Measurements from ENCODE around the gene TSN. TPM values are rescaled to one million over a fixed set of nuclear protein-coding genes. Genes with fewer than 3 reads are reported as not detected.

The TSN gene
- polyA plus RNA-seq, 1 donor = 56.9 TPM

DNA sequence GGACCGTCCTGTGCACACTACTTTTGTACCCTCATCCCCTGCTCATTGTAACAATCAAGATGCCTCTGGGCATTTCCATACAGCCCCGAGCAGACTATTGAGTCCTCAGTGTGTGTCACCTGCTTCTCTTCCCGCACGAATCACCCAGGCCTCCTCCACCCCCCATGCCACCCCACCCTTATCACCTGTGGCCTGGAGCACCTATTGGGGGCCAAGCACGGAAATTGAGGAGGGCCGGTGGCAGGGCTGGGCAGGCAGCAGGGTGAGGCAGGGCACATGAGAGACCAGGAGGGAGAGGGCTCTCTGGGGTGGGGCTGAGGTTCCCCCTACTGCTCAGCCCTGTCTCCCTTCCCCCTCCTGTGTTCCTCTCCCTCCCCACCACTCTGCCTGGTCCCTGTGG is 14.5 kb upstream of the TSN start:
- Histone ChIP-seq H3K36me3 (ENCODE audit: control insufficient read depth, insufficient read depth, low read length) (no peaks in the 10 kb centered on the region), H3K27ac (ENCODE audit: low read length) (no peak overlapping the region), H3K4me1 (ENCODE audit: control insufficient read depth, insufficient read depth, low read length) (no peaks in the 10 kb centered on the region), H3K4me3 (ENCODE audit: low read length) (no peak overlapping the region), H3K9me3 (ENCODE audit: control insufficient read depth, low read depth, low read length) (peaks cover 5% of the 10 kb centered on the region), H3K27me3 (ENCODE audit: control insufficient read depth, insufficient read depth, low read length) (no peaks in the 10 kb centered on the region)
- no CpG with 5 or more reads among the region's 6 CpGs for WGBS (ENCODE audit: insufficient coverage, low lambda C conversion rate)
- DNase-seq = no peak

DNA sequence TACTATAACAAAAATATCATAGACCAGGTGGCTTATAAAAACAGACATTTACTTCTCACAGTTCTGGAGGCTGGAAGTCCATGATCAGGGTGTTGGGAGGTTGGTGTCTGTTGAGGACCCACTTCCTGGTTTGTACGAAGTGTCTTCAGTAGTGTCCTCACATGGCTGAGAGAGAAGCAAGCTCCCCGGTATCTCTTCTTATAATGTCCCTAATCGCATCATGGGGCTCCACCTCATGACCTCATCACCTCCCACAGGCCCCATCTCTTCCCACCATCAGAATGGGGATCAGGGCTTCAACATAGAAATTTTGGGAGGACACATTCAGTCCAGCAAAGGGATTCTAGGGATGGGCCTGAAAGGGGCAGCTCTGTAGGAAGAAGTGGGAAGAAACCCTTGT is 14.0 kb upstream of the TSN start:
- Histone ChIP-seq H3K27ac (ENCODE audit: low read length) (no peak overlapping the region), H3K36me3 (ENCODE audit: control insufficient read depth, insufficient read depth, low read length) (no peaks in the 10 kb centered on the region), H3K9me3 (ENCODE audit: control insufficient read depth, low read depth, low read length) (peaks cover 5% of the 10 kb centered on the region), H3K27me3 (ENCODE audit: control insufficient read depth, insufficient read depth, low read length) (no peaks in the 10 kb centered on the region), H3K4me1 (ENCODE audit: control insufficient read depth, insufficient read depth, low read length) (no peaks in the 10 kb centered on the region), H3K4me3 (ENCODE audit: low read length) (no peak overlapping the region)
- no peak for DNase-seq
- no CpG with 5 or more reads among the region's 3 CpGs for WGBS (ENCODE audit: insufficient coverage, low lambda C conversion rate)

DNA sequence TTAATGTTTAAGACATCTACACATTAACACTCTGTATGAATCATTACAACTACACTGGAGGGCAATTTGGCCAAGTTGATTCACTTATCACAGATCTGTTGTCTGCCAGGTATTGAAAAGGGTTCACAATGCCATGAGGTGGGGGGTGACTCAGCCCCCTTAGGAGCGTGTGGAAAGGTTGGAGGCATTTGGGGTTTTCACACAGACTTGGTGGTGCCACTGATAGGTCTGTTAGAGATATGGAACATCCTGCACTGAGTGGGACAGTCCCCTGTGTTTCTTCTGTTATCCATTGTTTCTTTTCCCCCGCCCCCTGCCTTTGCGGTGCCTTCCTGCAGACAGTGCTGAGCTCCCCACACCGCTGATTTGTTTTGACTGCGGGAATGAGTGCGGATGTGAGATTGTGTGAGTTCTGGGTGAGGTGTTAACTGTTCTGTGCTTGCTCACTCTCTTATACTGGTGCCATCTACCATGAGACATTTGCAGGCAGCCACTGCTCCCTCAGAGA is 9.3 kb upstream of the TSN start:
- no peaks in the 10 kb centered on the region for H3K4me1 ChIP-seq (ENCODE audit: control insufficient read depth, insufficient read depth, low read length)
- no peaks in the 10 kb centered on the region for H3K36me3 ChIP-seq (ENCODE audit: control insufficient read depth, insufficient read depth, low read length)
- no peaks in the 10 kb centered on the region for H3K27me3 ChIP-seq (ENCODE audit: control insufficient read depth, insufficient read depth, low read length)
- H3K27ac ChIP-seq (ENCODE audit: low read length) = no peak overlapping the region
- DNase-seq = no peak
- no peaks in the 10 kb centered on the region for H3K9me3 ChIP-seq (ENCODE audit: control insufficient read depth, low read depth, low read length)
- no peak overlapping the region for H3K4me3 ChIP-seq (ENCODE audit: low read length)
- no CpG with 5 or more reads among the region's 6 CpGs for WGBS (ENCODE audit: insufficient coverage, low lambda C conversion rate)

DNA sequence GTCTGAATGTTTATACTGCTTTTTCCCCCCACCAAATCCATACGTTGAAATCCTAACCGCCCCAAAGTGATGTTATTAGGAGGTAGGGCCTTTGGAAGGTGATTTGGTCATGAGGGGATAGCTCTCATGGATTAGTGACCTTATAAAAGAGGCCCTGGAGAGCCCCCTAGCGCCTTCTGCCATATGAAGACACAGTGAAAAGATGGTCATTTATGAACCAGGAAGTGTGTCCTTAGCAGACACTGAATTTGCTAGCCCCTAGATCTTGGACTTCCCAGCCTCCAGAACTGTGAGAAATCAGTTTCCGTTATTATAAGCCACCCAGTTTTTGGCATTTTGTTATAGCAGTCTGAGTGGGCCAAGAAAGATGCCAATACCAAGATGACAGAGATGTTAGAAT is 7.2 kb upstream of the TSN start:
- WGBS (ENCODE audit: insufficient coverage, low lambda C conversion rate) = 80% methylated on average over 1 of the region's 4 CpGs
- H3K36me3 ChIP-seq (ENCODE audit: control insufficient read depth, insufficient read depth, low read length) = no peaks in the 10 kb centered on the region
- no peak overlapping the region for H3K27ac ChIP-seq (ENCODE audit: low read length)
- H3K4me3 ChIP-seq (ENCODE audit: low read length) = no peak overlapping the region
- H3K9me3 ChIP-seq (ENCODE audit: control insufficient read depth, low read depth, low read length) = no peaks in the 10 kb centered on the region
- DNase-seq = no peak
- H3K4me1 ChIP-seq (ENCODE audit: control insufficient read depth, insufficient read depth, low read length) = no peaks in the 10 kb centered on the region
- no peaks in the 10 kb centered on the region for H3K27me3 ChIP-seq (ENCODE audit: control insufficient read depth, insufficient read depth, low read length)

DNA sequence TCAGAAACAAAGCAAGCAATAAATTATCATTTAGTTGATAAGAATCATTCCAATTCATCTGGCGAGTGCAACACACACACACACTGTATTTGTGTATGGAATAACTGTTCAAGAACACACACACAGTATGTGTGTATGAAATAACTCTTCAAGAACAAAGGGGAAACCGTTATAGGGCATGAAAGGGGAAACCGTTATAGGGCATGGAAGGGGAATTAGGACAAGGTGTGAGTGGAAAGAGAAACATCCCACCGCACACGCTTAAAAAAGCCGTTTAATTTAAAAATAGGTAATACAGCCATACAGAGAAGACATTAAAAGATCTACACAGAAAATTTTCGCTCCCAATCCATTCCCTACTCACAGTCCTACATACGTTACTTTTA is 607 bp upstream of the TSN start:
- no peaks in the 10 kb centered on the region for H3K9me3 ChIP-seq (ENCODE audit: control insufficient read depth, low read depth, low read length)
- H3K4me1 ChIP-seq (ENCODE audit: control insufficient read depth, insufficient read depth, low read length) = peaks cover 3% of the 10 kb centered on the region
- H3K27ac ChIP-seq (ENCODE audit: low read length) = no peak overlapping the region
- H3K36me3 ChIP-seq (ENCODE audit: control insufficient read depth, insufficient read depth, low read length) = peaks cover 6% of the 10 kb centered on the region
- no peaks in the 10 kb centered on the region for H3K27me3 ChIP-seq (ENCODE audit: control insufficient read depth, insufficient read depth, low read length)
- DNase-seq = no peak
- WGBS (ENCODE audit: insufficient coverage, low lambda C conversion rate) = 5% methylated on average over 3 of the region's 8 CpGs
- peak overlapping the region; percentile 52 for H3K4me3 ChIP-seq (ENCODE audit: low read length)

DNA sequence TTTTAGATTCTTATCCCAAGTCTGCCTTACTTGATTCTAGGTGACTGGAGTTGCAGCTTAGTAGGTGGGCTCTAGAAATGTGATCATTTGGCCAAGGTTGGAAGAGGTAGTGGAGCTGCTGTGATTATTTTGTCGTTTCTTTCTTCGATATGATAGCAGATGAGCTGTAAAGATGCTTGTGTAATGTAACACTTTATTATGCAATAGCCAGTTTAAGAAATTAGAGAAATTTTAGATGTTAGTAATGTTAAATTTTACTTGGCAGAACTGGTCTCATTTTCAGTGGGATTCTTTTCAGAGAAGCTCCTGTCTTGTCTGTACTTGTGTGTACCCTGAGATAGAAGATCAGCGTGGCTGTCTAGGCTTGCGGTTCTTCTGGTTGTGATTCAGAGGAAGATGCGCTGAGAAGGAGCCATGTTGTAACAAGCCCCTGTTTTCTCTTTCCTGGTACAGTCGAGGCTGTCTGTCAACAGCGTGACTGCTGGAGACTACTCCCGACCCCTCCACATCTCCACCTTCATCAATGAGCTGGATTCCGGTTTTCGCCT is 9.3 kb downstream of the TSN start:
- peaks cover 70% of the 10 kb centered on the region for H3K36me3 ChIP-seq (ENCODE audit: control insufficient read depth, insufficient read depth, low read length)
- H3K27ac ChIP-seq (ENCODE audit: low read length) = no peak overlapping the region
- H3K4me1 ChIP-seq (ENCODE audit: control insufficient read depth, insufficient read depth, low read length) = no peaks in the 10 kb centered on the region
- H3K9me3 ChIP-seq (ENCODE audit: control insufficient read depth, low read depth, low read length) = no peaks in the 10 kb centered on the region
- no peaks in the 10 kb centered on the region for H3K27me3 ChIP-seq (ENCODE audit: control insufficient read depth, insufficient read depth, low read length)
- WGBS (ENCODE audit: insufficient coverage, low lambda C conversion rate) = 100% methylated on average over 3 of the region's 10 CpGs
- H3K4me3 ChIP-seq (ENCODE audit: low read length) = no peak overlapping the region
- DNase-seq = no peak

DNA sequence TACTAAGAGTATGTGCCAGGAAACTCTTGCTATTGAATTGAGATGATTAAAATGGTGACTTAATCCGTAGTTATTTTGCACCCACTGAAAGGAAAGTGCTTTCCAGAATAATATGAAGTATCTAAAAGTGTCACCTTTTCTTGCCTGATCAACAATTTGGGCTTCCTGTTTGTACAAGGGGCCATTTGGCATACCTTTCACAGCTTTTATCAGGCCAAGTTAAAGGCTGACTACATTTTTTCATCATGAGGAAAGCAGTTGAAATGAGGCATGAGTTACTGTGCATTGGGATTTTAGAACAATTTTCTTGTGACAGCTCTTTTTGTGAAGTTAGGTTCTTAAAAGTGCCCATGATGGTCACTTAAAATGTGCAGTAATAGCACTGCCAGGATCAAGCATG is 11.2 kb downstream of the TSN start:
- Histone ChIP-seq H3K36me3 (ENCODE audit: control insufficient read depth, insufficient read depth, low read length) (peaks cover 61% of the 10 kb centered on the region), H3K4me1 (ENCODE audit: control insufficient read depth, insufficient read depth, low read length) (no peaks in the 10 kb centered on the region), H3K9me3 (ENCODE audit: control insufficient read depth, low read depth, low read length) (no peaks in the 10 kb centered on the region), H3K4me3 (ENCODE audit: low read length) (no peak overlapping the region), H3K27ac (ENCODE audit: low read length) (no peak overlapping the region), H3K27me3 (ENCODE audit: control insufficient read depth, insufficient read depth, low read length) (no peaks in the 10 kb centered on the region)
- WGBS (ENCODE audit: insufficient coverage, low lambda C conversion rate) = no CpG with 5 or more reads among the region's 1 CpG
- DNase-seq = no peak

DNA sequence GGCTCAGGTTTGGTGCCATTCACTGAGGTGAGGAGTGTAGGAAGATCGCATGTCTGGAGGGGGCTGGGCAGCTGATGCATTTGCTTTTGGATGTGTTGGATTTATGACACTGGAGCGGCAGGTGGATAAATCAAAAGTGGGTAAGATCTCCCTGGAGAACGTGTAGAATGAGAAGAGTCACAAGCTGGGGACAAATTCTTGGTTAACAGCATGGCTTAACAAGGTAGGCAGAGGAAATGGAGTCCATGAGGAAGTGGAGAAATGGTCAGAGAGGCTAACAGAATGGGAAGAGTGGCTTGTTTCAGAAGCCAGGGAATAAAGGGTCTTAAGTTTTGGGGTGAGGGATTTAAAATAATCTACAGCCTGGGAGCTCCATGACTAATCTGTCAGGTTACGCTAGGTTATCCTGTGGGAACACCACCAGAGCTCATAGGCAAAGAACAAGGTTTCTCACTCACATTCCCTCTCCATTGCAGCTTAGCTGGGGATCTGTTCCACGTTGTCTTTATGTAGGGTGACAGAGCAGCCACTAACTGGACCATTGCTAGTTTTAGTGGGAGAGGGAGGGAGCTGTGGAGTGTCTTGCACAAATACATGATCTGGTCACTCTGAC is 12.8 kb downstream of the TSN start:
- no peaks in the 10 kb centered on the region for H3K27me3 ChIP-seq (ENCODE audit: control insufficient read depth, insufficient read depth, low read length)
- H3K4me3 ChIP-seq (ENCODE audit: low read length) = no peak overlapping the region
- peaks cover 2% of the 10 kb centered on the region for H3K4me1 ChIP-seq (ENCODE audit: control insufficient read depth, insufficient read depth, low read length)
- WGBS (ENCODE audit: insufficient coverage, low lambda C conversion rate) = 100% methylated on average over 2 of the region's 5 CpGs
- peaks cover 50% of the 10 kb centered on the region for H3K36me3 ChIP-seq (ENCODE audit: control insufficient read depth, insufficient read depth, low read length)
- H3K9me3 ChIP-seq (ENCODE audit: control insufficient read depth, low read depth, low read length) = no peaks in the 10 kb centered on the region
- no peak overlapping the region for H3K27ac ChIP-seq (ENCODE audit: low read length)
- no peak for DNase-seq

DNA sequence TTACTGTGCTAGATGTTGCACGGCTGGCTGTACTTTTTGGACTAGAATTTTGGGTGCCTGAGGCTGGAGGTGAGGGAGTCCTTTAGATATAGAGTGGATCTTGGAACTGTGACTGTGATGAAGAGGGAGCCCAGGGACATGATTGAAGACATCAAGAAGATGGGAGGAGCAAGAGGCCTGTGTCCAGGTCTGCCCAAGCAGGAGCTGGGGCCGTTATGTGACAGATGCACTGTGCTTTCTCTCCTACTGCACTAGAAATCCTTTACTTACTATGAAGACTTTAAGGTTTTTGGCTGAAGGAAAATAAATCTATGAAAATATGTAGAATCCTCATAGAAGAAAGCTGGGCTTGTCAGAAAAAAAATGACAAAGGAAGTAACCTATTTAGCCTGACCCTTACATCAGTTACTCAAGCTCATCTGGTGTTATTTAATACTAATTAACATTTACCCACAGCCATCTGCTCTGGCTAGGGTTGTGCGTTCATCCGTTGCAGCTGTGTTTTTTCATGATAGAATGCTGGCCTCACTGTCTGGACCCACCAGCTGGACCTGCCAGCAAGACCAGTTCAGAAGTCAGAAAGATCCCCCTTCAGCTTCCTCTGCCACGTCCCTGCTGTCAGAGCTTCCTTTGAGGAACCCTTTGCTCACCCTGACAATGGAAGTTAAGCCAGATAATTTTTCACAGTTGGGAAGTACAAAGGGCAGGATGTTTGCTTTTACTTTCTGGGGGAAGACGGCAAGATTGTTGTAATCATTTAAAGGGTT is 16.7 kb downstream of the TSN start:
- peak overlapping the region; percentile 6 for H3K27ac ChIP-seq (ENCODE audit: low read length)
- H3K4me1 ChIP-seq (ENCODE audit: control insufficient read depth, insufficient read depth, low read length) = peaks cover 4% of the 10 kb centered on the region
- no peaks in the 10 kb centered on the region for H3K27me3 ChIP-seq (ENCODE audit: control insufficient read depth, insufficient read depth, low read length)
- H3K4me3 ChIP-seq (ENCODE audit: low read length) = no peak overlapping the region
- 0% methylated on average over 1 of the region's 6 CpGs for WGBS (ENCODE audit: insufficient coverage, low lambda C conversion rate)
- DNase-seq = peak in 1 of 2 donors; percentile 62
- H3K36me3 ChIP-seq (ENCODE audit: control insufficient read depth, insufficient read depth, low read length) = peaks cover 12% of the 10 kb centered on the region
- no peaks in the 10 kb centered on the region for H3K9me3 ChIP-seq (ENCODE audit: control insufficient read depth, low read depth, low read length)

DNA sequence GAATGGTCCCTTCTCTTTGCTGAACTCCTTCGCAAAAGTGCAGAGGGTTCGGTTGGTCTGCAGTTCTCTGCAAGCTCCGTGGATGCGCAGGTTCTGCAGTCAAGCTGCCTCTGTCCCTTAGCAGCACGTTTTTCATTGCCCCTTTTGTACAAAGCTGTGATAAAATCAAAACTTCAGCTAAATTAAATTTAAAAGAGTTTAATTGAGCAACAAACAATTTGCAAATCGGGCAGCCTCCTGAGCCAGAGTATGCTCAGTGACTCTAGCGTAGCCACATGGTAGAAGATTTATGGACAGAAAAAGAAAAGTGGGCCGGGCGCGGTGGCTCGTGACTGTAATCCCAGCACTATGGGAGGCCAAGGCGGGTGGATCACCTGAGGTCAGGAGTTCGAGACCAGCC is 18.8 kb downstream of the TSN start:
- H3K9me3 ChIP-seq (ENCODE audit: control insufficient read depth, low read depth, low read length) = no peaks in the 10 kb centered on the region
- no peak overlapping the region for H3K27ac ChIP-seq (ENCODE audit: low read length)
- H3K27me3 ChIP-seq (ENCODE audit: control insufficient read depth, insufficient read depth, low read length) = no peaks in the 10 kb centered on the region
- no peak overlapping the region for H3K4me3 ChIP-seq (ENCODE audit: low read length)
- H3K4me1 ChIP-seq (ENCODE audit: control insufficient read depth, insufficient read depth, low read length) = peaks cover 17% of the 10 kb centered on the region
- no CpG with 5 or more reads among the region's 13 CpGs for WGBS (ENCODE audit: insufficient coverage, low lambda C conversion rate)
- no peak for DNase-seq
- H3K36me3 ChIP-seq (ENCODE audit: control insufficient read depth, insufficient read depth, low read length) = peaks cover 2% of the 10 kb centered on the region
